ENCODE measurements around the gene RNF135. TPM values are rescaled to one million over a fixed set of nuclear protein-coding genes. Genes with fewer than 3 reads are reported as not detected.
"Not testable (repeated sequence)": the region's sequence is repeated elsewhere in the genome, so short reads cannot be mapped to it uniquely, and the experiment has no call there.

Gene RNF135
- total RNA-seq, 1 experiment from 2014 or later = 31.0 TPM

- no TSS peak for BruUV-seq (replicated peaks)
- POLR2A ChIA-PET = interaction anchor here (0.6 to 0.8 kb wide), 3 partner anchors 14 to 752 kb away, joined by 3 to 4 read pairs (median 3); partner anchors contain the start of gene RNF135
These were observed 14.0 kb upstream of the RNF135 start for GRCh38 chr17:30956764-30957374.

GRCh38 chr17:30957741-30958140, 13.1 kb upstream of the RNF135 start:
- ChIA-PET CTCF (interaction anchor here (1.4 kb wide), 1 partner anchor 13 kb away, joined by 3 read pairs; the partner anchor contains the start of gene RNF135), POLR2A (interaction anchor here (0.6 to 0.8 kb wide), 2 partner anchors 13 to 62 kb away, joined by 3 read pairs; partner anchors contain the start of gene RNF135)
- Mint-ChIP-seq H3K27me3 (ENCODE audit: insufficient read depth, unreplicated experiment) (peaks cover 11% of the 10 kb centered on the region), H3K4me1 (ENCODE audit: insufficient read depth, unreplicated experiment) (no peaks in the 10 kb centered on the region), H3K36me3 (ENCODE audit: insufficient read depth, unreplicated experiment) (no peaks in the 10 kb centered on the region), H3K9me3 (ENCODE audit: unreplicated experiment) (no peaks in the 10 kb centered on the region), H3K4me3 (ENCODE audit: unreplicated experiment) (no peak overlapping the region), H3K27ac (ENCODE audit: low read depth, unreplicated experiment) (no peak overlapping the region)
- TF ChIP-seq CTCF (IDR thresholded peaks at IDR 0.05; ENCODE audit: unreplicated experiment) = no peak
- no peak for DNase-seq (ENCODE audit: unreplicated experiment)
- intact Hi-C loops (cut with micrococcal nuclease) = no loop called here
- BruUV-seq (replicated peaks) = no TSS peak

More at GRCh38 chr17:30956764-30957374, 14.0 kb upstream of the RNF135 start:
- Mint-ChIP-seq H3K4me1 (ENCODE audit: insufficient read depth, unreplicated experiment) (no peaks in the 10 kb centered on the region), H3K9me3 (ENCODE audit: unreplicated experiment) (no peaks in the 10 kb centered on the region), H3K36me3 (ENCODE audit: insufficient read depth, unreplicated experiment) (no peaks in the 10 kb centered on the region), H3K27me3 (ENCODE audit: insufficient read depth, unreplicated experiment) (peaks cover 11% of the 10 kb centered on the region), H3K4me3 (ENCODE audit: unreplicated experiment) (no peak overlapping the region), H3K27ac (ENCODE audit: low read depth, unreplicated experiment) (peak overlapping the region; percentile 61)
- CTCF ChIA-PET = interaction anchor here (1.4 kb wide), 1 partner anchor 14 kb away, joined by 3 read pairs; the partner anchor contains the start of gene RNF135
- intact Hi-C loops (cut with micrococcal nuclease) = no loop called here
- no peak for DNase-seq (ENCODE audit: unreplicated experiment)
- TF ChIP-seq CTCF (IDR thresholded peaks at IDR 0.05; ENCODE audit: unreplicated experiment) = no peak

- Mint-ChIP-seq H3K9me3 (ENCODE audit: unreplicated experiment) (no peaks in the 10 kb centered on the region), H3K4me1 (ENCODE audit: insufficient read depth, unreplicated experiment) (no peaks in the 10 kb centered on the region), H3K27me3 (ENCODE audit: insufficient read depth, unreplicated experiment) (peaks cover 11% of the 10 kb centered on the region), H3K36me3 (ENCODE audit: insufficient read depth, unreplicated experiment) (no peaks in the 10 kb centered on the region), H3K4me3 (ENCODE audit: unreplicated experiment) (no peak overlapping the region), H3K27ac (ENCODE audit: low read depth, unreplicated experiment) (no peak overlapping the region)
- POLR2A ChIA-PET = interaction anchor here (0.7 to 1.2 kb wide), 2 partner anchors 12 to 255 kb away, joined by 3 to 6 read pairs; partner anchors contain the start of gene RNF135
- BruUV-seq (replicated peaks) = no TSS peak
- no peak for TF ChIP-seq CTCF (IDR thresholded peaks at IDR 0.05; ENCODE audit: unreplicated experiment)
- intact Hi-C loops (cut with micrococcal nuclease) = no loop called here
- CTCF ChIA-PET = no interaction called here
- DNase-seq (ENCODE audit: unreplicated experiment) = no peak
These were observed 12.7 kb upstream of the RNF135 start for GRCh38 chr17:30958187-30958586.

GRCh38 chr17:30961209-30962188, 9.3 kb upstream of the RNF135 start:
- H3K36me3 Mint-ChIP-seq (ENCODE audit: insufficient read depth, unreplicated experiment) = no peaks in the 10 kb centered on the region
- H3K4me1 Mint-ChIP-seq (ENCODE audit: insufficient read depth, unreplicated experiment) = no peaks in the 10 kb centered on the region
- no peak for TF ChIP-seq CTCF (IDR thresholded peaks at IDR 0.05; ENCODE audit: unreplicated experiment)
- no peak overlapping the region for H3K4me3 Mint-ChIP-seq (ENCODE audit: unreplicated experiment)
- peaks cover 11% of the 10 kb centered on the region for H3K27me3 Mint-ChIP-seq (ENCODE audit: insufficient read depth, unreplicated experiment)
- no TSS peak for BruUV-seq (replicated peaks)
- CTCF ChIA-PET = no interaction called here
- DNase-seq (ENCODE audit: unreplicated experiment) = no peak
- H3K9me3 Mint-ChIP-seq (ENCODE audit: unreplicated experiment) = no peaks in the 10 kb centered on the region
- intact Hi-C loops (cut with micrococcal nuclease) = no loop called here
- H3K27ac Mint-ChIP-seq (ENCODE audit: low read depth, unreplicated experiment) = no peak overlapping the region
- POLR2A ChIA-PET = no interaction called here

GRCh38 chr17:30964312-30964711, 6.5 kb upstream of the RNF135 start:
- H3K27me3 Mint-ChIP-seq (ENCODE audit: insufficient read depth, unreplicated experiment); H3K36me3 Mint-ChIP-seq (ENCODE audit: insufficient read depth, unreplicated experiment); H3K9me3 Mint-ChIP-seq (ENCODE audit: unreplicated experiment); DNase-seq (ENCODE audit: unreplicated experiment); intact Hi-C loops (cut with micrococcal nuclease); H3K4me3 Mint-ChIP-seq (ENCODE audit: unreplicated experiment); CTCF ChIA-PET; H3K4me1 Mint-ChIP-seq (ENCODE audit: insufficient read depth, unreplicated experiment); POLR2A ChIA-PET; H3K27ac Mint-ChIP-seq (ENCODE audit: low read depth, unreplicated experiment); BruUV-seq (replicated peaks): not testable (repeated sequence)

Data from MCF 10A (cell line).